Breast epithelium (tissue), 4 donors: ENCODE measurements around the gene MICAL3. TPM values are rescaled to one million over a fixed set of nuclear protein-coding genes. Genes with fewer than 3 reads are reported as not detected.

Source experiments
- DNase-seq, 2 donors: peaks; one replicate each; pipeline ENCODE4 v3.0.0-alpha.2; 2019; ENCODE audit warnings: low spot score in 2 of 2
- H3K27ac ChIP-seq, 2 donors: fragments of 200-600 bp; sonication (generic) in 1 of 2; one replicate each; pipeline ENCODE4 v1.5.1; 2016 to 2019; ENCODE audit warnings: mild to moderate bottlenecking in 1 of 2
- H3K27me3 ChIP-seq, 2 donors: fragments of 200-600 bp; sonication (generic) in 1 of 2; one replicate each; pipeline versions ENCODE4 v1.5.1 to v1.6.0; 2017 to 2019; ENCODE audit warnings: control low read depth in 1 of 2, mild to moderate bottlenecking in 1 of 2
- H3K36me3 ChIP-seq: fragments of 200-600 bp; one replicate; pipeline ENCODE4 v1.5.1; 2019
- H3K4me1 ChIP-seq, 2 donors: fragments of 200-600 bp; sonication (generic); one replicate each; pipeline ENCODE4 v1.5.1; 2016 to 2019; ENCODE audit warnings: control low read depth in 1 of 2
- H3K4me3 ChIP-seq, 3 donors: fragments of 200-600 bp; sonication (generic); 1 replicate in 2 of 3; 2 replicates in 1 of 3; pipeline ENCODE4 v1.5.1; 2016 to 2019; ENCODE audit warnings: mild to moderate bottlenecking in 3 of 3, moderate library complexity in 2 of 3
- H3K9me3 ChIP-seq, 2 donors: fragments of 200-600 bp; sonication (generic) in 1 of 2; one replicate each; pipeline ENCODE4 v1.5.1; 2016 to 2019; ENCODE audit warnings: control low read depth in 1 of 2
- POLR2A ChIP-seq: fragments of 450-650 bp; IDR thresholded peaks from one replicate; pipeline ENCODE4 v1.6.1; 2016; ENCODE audit warnings: antibody characterized with exemption, mild to moderate bottlenecking, moderate library complexity
- POLR2AphosphoS5 ChIP-seq, 3 donors: sonication (generic); formaldehyde crosslinking; IDR thresholded peaks; one replicate each; pipeline ENCODE4 v1.6.1; 2017; ENCODE audit warnings: antibody characterized with exemption in 3 of 3
- intact Hi-C: fragments of 100-400 bp; cut with DNase I; formaldehyde crosslinking; loops from one replicate; pipeline ENCODE4 v1.15.1; 2023; ENCODE audit warnings: low total_unique reads
- total RNA-seq, 3 donors: library from RNA; depleted of rRNA; stranded (reverse); fragments of >200 nt; gene quantifications; one replicate each; pipeline ENCODE4 v1.1.0, GENCODE V29; 2016
- TF ChIP-seq, protein P1 (sequence below), 3 donors: fragments of 450-650 bp; IDR thresholded peaks; one replicate each; pipeline ENCODE4 v1.5.1; 2016 to 2017; ENCODE audit warnings: antibody characterized with exemption in 3 of 3, mild to moderate bottlenecking in 3 of 3, moderate library complexity in 3 of 3

The MICAL3 gene
- total RNA-seq, 3 donors from 2014 or later: 19.5 to 42.3 (median 34.8) TPM

DNA sequence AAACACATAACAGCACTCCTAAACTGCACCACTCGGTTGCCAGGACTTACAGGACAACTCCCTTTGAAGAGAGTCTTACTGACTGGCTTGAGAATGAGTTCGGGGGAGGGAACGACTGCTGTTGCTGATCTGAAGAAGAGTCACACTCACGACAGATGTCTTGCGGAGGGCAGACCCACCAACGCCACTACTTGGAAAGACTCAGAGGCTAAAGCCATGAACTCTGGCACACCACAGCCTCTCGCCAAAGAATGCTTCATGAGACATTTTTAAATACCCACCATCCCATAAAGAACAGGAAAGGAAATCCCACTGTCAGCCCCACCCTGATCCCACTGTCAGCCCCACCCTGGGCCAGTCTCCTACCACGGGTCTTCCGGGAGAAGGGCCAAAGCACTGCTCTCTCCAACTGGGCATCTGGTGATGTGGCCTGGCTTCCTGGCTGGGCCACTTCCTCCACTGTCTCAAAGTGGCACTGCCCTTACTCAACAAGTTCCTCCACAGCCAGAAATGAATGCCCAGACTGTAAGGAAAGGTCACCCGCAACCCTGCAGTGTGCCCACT lies 73.6 kb downstream of the MICAL3 start:
- H3K9me3 ChIP-seq: no peaks in the 10 kb centered on the region
- H3K36me3 ChIP-seq: no peaks in the 10 kb centered on the region
- TF ChIP-seq POLR2AphosphoS5 (IDR thresholded peaks at IDR 0.05) (no peak), POLR2A (no peak)
- TF ChIP-seq, protein P1, sequence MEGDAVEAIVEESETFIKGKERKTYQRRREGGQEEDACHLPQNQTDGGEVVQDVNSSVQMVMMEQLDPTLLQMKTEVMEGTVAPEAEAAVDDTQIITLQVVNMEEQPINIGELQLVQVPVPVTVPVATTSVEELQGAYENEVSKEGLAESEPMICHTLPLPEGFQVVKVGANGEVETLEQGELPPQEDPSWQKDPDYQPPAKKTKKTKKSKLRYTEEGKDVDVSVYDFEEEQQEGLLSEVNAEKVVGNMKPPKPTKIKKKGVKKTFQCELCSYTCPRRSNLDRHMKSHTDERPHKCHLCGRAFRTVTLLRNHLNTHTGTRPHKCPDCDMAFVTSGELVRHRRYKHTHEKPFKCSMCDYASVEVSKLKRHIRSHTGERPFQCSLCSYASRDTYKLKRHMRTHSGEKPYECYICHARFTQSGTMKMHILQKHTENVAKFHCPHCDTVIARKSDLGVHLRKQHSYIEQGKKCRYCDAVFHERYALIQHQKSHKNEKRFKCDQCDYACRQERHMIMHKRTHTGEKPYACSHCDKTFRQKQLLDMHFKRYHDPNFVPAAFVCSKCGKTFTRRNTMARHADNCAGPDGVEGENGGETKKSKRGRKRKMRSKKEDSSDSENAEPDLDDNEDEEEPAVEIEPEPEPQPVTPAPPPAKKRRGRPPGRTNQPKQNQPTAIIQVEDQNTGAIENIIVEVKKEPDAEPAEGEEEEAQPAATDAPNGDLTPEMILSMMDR (IDR thresholded peaks at IDR 0.05): no peak
- H3K4me1 ChIP-seq: peaks cover 0 to 5% of the 10 kb centered on the region in 2 donors
- DNase-seq: no peak
- no peak overlapping the region for H3K4me3 ChIP-seq
- intact Hi-C loops: no loop called here
- H3K27ac ChIP-seq: peak overlapping the region in 1 of 2 donors; percentile 52
- H3K27me3 ChIP-seq: no peaks in the 10 kb centered on the region

DNA sequence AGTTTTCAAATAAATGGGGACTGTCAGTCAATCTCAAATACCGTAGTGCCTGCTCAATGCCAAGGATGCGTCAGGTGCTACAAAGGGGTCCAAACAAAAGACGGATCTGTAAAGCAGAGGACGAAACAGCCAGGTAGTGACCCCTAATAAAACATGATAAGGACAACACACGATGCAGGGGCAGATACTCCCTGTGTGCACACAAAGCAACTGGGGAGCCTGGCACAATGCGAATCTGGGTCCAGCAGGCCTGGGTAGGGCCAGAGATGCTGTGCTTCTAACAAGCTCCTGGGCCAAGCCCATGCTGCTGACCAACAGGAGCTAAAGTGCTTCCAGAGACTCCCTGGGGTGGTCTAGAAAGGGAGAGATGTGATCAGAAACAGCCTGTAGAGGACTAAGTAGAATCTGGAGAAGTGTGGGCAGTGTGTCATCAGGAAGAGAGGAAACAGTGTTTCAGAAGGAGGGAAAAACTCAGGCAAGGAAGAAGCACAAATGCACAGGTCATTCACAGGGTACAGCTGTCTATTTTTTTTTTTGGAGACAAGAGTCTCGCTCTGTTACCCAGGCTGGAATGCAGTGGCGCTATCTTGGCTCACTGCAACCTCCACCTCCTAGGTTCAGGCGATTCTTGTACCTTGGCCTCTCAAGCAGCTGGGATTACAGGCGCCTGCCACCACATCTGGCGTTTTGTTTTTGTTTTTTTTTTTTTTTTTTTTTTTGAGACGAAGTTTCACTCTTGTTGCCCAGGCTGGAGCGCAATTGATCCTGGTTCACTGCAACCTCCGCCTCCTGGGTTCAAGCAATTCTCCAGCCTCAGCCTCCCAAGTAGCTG lies 74.5 kb downstream of the MICAL3 start:
- TF ChIP-seq POLR2AphosphoS5 (IDR thresholded peaks at IDR 0.05): no peak
- TF ChIP-seq POLR2A: no peak
- TF ChIP-seq, protein P1 (IDR thresholded peaks at IDR 0.05): no peak
- intact Hi-C loops: no loop called here
- no peak for DNase-seq
- Histone ChIP-seq H3K27me3 (no peaks in the 10 kb centered on the region), H3K36me3 (no peaks in the 10 kb centered on the region), H3K9me3 (no peaks in the 10 kb centered on the region), H3K27ac (peak overlapping the region in 1 of 2 donors; percentile 52), H3K4me1 (peaks cover 0 to 5% of the 10 kb centered on the region in 2 donors), H3K4me3 (no peak overlapping the region)

DNA sequence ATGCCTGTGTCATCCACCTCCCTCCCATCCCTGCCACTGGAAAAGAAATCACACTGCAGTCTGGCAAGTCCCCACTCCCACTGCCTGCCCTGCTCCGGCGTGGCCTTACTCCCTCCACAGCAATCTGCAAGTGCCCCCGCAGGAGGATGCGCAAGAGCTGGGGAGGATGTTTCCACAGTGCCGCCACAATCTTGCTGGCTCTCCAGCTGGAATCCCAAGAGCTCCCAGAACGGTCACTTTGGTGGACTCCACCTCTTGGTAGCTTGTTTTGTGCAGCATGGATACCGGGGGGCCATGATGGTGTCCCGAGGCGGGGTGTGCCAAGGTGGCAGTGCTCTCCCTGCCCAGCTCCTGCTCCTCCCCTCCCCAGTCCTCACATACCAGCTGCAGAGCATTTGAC lies 76.3 kb downstream of the MICAL3 start:
- Histone ChIP-seq H3K9me3 (no peaks in the 10 kb centered on the region), H3K36me3 (no peaks in the 10 kb centered on the region), H3K27me3 (no peaks in the 10 kb centered on the region), H3K4me3 (no peak overlapping the region), H3K4me1 (peaks cover 0 to 5% of the 10 kb centered on the region in 2 donors), H3K27ac (no peak overlapping the region)
- TF ChIP-seq, protein P1 (IDR thresholded peaks at IDR 0.05): no peak
- no peak for TF ChIP-seq POLR2A
- TF ChIP-seq POLR2AphosphoS5 (IDR thresholded peaks at IDR 0.05): no peak
- intact Hi-C loops: no loop called here
- no peak for DNase-seq

DNA sequence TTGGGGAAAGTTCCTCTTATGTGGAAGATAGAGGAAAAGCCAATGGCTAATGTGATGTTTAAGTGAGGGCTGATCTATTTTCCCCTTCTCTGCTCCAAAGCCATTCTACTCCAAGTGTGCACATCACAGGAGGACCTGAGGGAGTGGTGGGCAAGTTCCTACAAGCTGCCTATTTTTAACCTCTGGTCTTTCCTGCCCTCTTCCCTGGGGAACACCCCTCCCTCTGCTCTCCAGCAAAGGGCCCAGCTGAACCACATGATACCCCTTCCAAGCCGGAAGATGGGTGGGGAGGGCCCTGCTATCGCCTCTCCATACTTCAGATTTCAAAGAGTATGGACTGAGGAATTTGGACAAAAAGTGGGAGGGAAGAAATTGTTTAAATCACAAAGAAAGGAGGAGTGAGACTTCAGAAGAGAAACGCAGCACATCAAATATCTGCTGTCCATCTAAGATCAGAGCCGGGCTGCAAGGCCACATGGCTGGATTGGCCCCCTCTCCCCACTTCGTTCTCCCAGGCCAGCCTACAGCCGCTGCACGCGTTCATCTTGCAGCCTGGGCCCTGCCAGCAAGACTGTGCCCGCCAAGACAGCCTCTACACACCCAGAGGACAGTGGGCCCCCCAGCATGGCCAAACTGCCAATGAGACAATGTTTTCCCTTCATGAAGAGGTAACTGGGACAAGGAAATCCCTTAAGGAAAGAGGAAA lies 77.5 kb downstream of the MICAL3 start:
- DNase-seq: no peak
- intact Hi-C loops: no loop called here
- H3K36me3 ChIP-seq: no peaks in the 10 kb centered on the region
- H3K27ac ChIP-seq: no peak overlapping the region
- H3K27me3 ChIP-seq: no peaks in the 10 kb centered on the region
- H3K4me3 ChIP-seq: no peak overlapping the region
- TF ChIP-seq POLR2AphosphoS5 (IDR thresholded peaks at IDR 0.05) (no peak), POLR2A (no peak)
- TF ChIP-seq, protein P1 (IDR thresholded peaks at IDR 0.05): no peak
- H3K4me1 ChIP-seq: peaks cover 0 to 5% of the 10 kb centered on the region in 2 donors
- no peaks in the 10 kb centered on the region for H3K9me3 ChIP-seq
